Astrocyte (in vitro differentiated cells and primary cell): ENCODE data around the gene NAV1.

ENCODE experiments used
- CTCF ChIP-seq: IDR thresholded peaks from 2 replicates; pipeline ENCODE4 v1.5.1; 2011; ENCODE audit warnings: low read depth, mild to moderate bottlenecking, inconsistent platforms, low read length, moderate library complexity; ENCODE audit not compliant: insufficient read depth
- EZH2 ChIP-seq: IDR thresholded peaks from 2 replicates; pipeline ENCODE4 v1.6.1; 2012; ENCODE audit warnings: mild to moderate bottlenecking, low read length, inconsistent platforms; ENCODE audit not compliant: insufficient read depth

GRCh38 chr1:201501812-201502510, 37.0 kb upstream of the NAV1 start:
- no peak for TF ChIP-seq CTCF
- TF ChIP-seq EZH2 = no peak
